Activated CD4-positive, alpha-beta T cell treated with anti-CD3 and anti-CD28 coated beads, Interleukin-2, amount 50 U/mL, for 4 hours (primary cell): Measurements from ENCODE around the gene CCDC184.
"Not testable (repeated sequence)": the region's sequence is repeated elsewhere in the genome, so short reads cannot be mapped to it uniquely, and the experiment has no call there.

ENCODE experiments used
- DNase-seq, 2 experiments: peaks; one replicate each; pipeline ENCODE4 v3.0.0-alpha.2; 2020

The CCDC184 gene

GRCh38 chr12:48180424-48180823 lies 3.0 kb upstream of the CCDC184 start:
- DNase-seq: no peak

GRCh38 chr12:48180857-48181495 lies 2.5 kb upstream of the CCDC184 start:
- DNase-seq: no peak

- no peak for DNase-seq
Observed at GRCh38 chr12:48182631-48183030, 813 bp upstream of the CCDC184 start.

- DNase-seq: peak in 1 of 2 experiments; percentile 14
Observed at GRCh38 chr12:48183876-48184548, 568 bp downstream of the CCDC184 start.

- DNase-seq: no peak
Observed at GRCh38 chr12:48184549-48184922, 1.1 kb downstream of the CCDC184 start.

GRCh38 chr12:48185181-48185919 lies 1.9 kb downstream of the CCDC184 start:
- no peak for DNase-seq

- no peak for DNase-seq
Observed at GRCh38 chr12:48187916-48188695, 4.7 kb downstream of the CCDC184 start.

- peak; percentile 57 to 72 for DNase-seq
Observed at GRCh38 chr12:48189331-48190125, 6.1 kb downstream of the CCDC184 start.

GRCh38 chr12:48191096-48191495 lies 7.7 kb downstream of the CCDC184 start:
- no peak for DNase-seq

GRCh38 chr12:48192861-48193260 lies 9.4 kb downstream of the CCDC184 start:
- no peak for DNase-seq

- no peak for DNase-seq
Observed at GRCh38 chr12:48193623-48194022, 10.2 kb downstream of the CCDC184 start.

- DNase-seq: no peak
Observed at GRCh38 chr12:48194799-48195201, 11.4 kb downstream of the CCDC184 start.

- DNase-seq: no peak
Observed at GRCh38 chr12:48197549-48197970, 14.1 kb downstream of the CCDC184 start.

GRCh38 chr12:48197971-48198671 lies 14.7 kb downstream of the CCDC184 start:
- peak; percentile 80 for DNase-seq

- no peak for DNase-seq
Observed at GRCh38 chr12:48198672-48198971, 15.2 kb downstream of the CCDC184 start.

- no peak for DNase-seq
Observed at GRCh38 chr12:48198985-48199384, 15.5 kb downstream of the CCDC184 start.

GRCh38 chr12:48199774-48200221 lies 16.4 kb downstream of the CCDC184 start:
- no peak for DNase-seq

- no peak for DNase-seq
Observed at GRCh38 chr12:48201091-48201490, 17.6 kb downstream of the CCDC184 start.

- DNase-seq: no peak
Observed at GRCh38 chr12:48201516-48201915, 18.1 kb downstream of the CCDC184 start.

GRCh38 chr12:48202766-48203165 lies 19.3 kb downstream of the CCDC184 start:
- no peak for DNase-seq

- DNase-seq: no peak
Observed at GRCh38 chr12:48203192-48203591, 19.7 kb downstream of the CCDC184 start, which contains the start of gene OR10AD1. Gene OR10AD1, minus strand, starts transcription at chr12:48203292. Its CDS starts 0 bp downstream, at chr12:48203292.

GRCh38 chr12:48209495-48209894 lies 26.1 kb downstream of the CCDC184 start:
- DNase-seq: not testable (repeated sequence)
